Measurements from ENCODE around the gene FER1L5. TPM values are rescaled to one million over a fixed set of nuclear protein-coding genes. Genes with fewer than 3 reads are reported as not detected.

FER1L5 gene
- total and polyA plus RNA-seq, 8 donors, result 0.29 to 1.1 (median 0.79) TPM

GRCh38 chr2:96680561-96681141, 38.1 kb downstream of the FER1L5 start:
- DNase-seq (peak in 2 of 4 donors; percentile 46 to 48), ATAC-seq (peak; percentile 85)
- TF ChIP-seq CTCF (IDR thresholded peaks at IDR 0.05), result no peak
- H3K4me3 ChIP-seq, result no peak overlapping the region
- intact Hi-C loops (cut with DNase I), result no loop called here
- H3K9me3 ChIP-seq, result no peaks in the 10 kb centered on the region
- peak overlapping the region in 1 of 2 donors; percentile 37 for H3K27ac ChIP-seq
- H3K4me1 ChIP-seq, result peaks cover 0 to 12% of the 10 kb centered on the region in 2 donors
- H3K36me3 ChIP-seq, result no peaks in the 10 kb centered on the region
- no peaks in the 10 kb centered on the region for H3K27me3 ChIP-seq

- DNase-seq (no peak), ATAC-seq (no peak)
- no peak for TF ChIP-seq CTCF (IDR thresholded peaks at IDR 0.05)
- Histone ChIP-seq H3K4me1 (peaks cover 0 to 15% of the 10 kb centered on the region in 2 donors), H3K36me3 (no peaks in the 10 kb centered on the region), H3K4me3 (no peak overlapping the region), H3K27me3 (no peaks in the 10 kb centered on the region), H3K27ac (no peak overlapping the region), H3K9me3 (no peaks in the 10 kb centered on the region)
- intact Hi-C loops (cut with DNase I), result no loop called here
These were observed 39.0 kb downstream of the FER1L5 start for GRCh38 chr2:96681540-96681939.

GRCh38 chr2:96683307-96683706, 40.7 kb downstream of the FER1L5 start:
- Histone ChIP-seq H3K9me3 (no peaks in the 10 kb centered on the region), H3K27me3 (no peaks in the 10 kb centered on the region), H3K4me3 (no peak overlapping the region), H3K4me1 (peaks cover 0 to 15% of the 10 kb centered on the region in 2 donors), H3K27ac (no peak overlapping the region), H3K36me3 (no peaks in the 10 kb centered on the region)
- DNase-seq (no peak), ATAC-seq (no peak)
- intact Hi-C loops (cut with DNase I), result no loop called here
- TF ChIP-seq CTCF (IDR thresholded peaks at IDR 0.05), result no peak

GRCh38 chr2:96683972-96684820, 41.6 kb downstream of the FER1L5 start:
- Histone ChIP-seq H3K9me3 (no peaks in the 10 kb centered on the region), H3K36me3 (no peaks in the 10 kb centered on the region), H3K4me1 (peaks cover 0 to 15% of the 10 kb centered on the region in 2 donors), H3K27me3 (no peaks in the 10 kb centered on the region), H3K4me3 (no peak overlapping the region), H3K27ac (no peak overlapping the region)
- intact Hi-C loops (cut with DNase I), result no loop called here
- DNase-seq, result no peak
- no peak for TF ChIP-seq CTCF (IDR thresholded peaks at IDR 0.05)
- ATAC-seq, result no peak

GRCh38 chr2:96684883-96685576, 42.5 kb downstream of the FER1L5 start:
- Histone ChIP-seq H3K4me1 (peaks cover 0 to 15% of the 10 kb centered on the region in 2 donors), H3K27ac (no peak overlapping the region), H3K9me3 (no peaks in the 10 kb centered on the region), H3K27me3 (no peaks in the 10 kb centered on the region), H3K4me3 (no peak overlapping the region), H3K36me3 (no peaks in the 10 kb centered on the region)
- ATAC-seq (peak; percentile 9), DNase-seq (peak in 2 of 4 donors; percentile 53 to 63)
- intact Hi-C loops (cut with DNase I), result no loop called here
- no peak for TF ChIP-seq CTCF (IDR thresholded peaks at IDR 0.05)
